ENCODE results near the gene ZEB1. TPM values are rescaled to one million over a fixed set of nuclear protein-coding genes. Genes with fewer than 3 reads are reported as not detected.
A peak's percentile ranks its signal among the peaks of the same experiment; 100 is the strongest.
"Not testable (repeated sequence)": the region's sequence is repeated elsewhere in the genome, so short reads cannot be mapped to it uniquely, and the experiment has no call there.

Gene ZEB1
- total RNA-seq, 1 donor from 2014 or later: 76.9 TPM

- DNase-seq: no peak
These were observed 53.4 kb downstream of the ZEB1 start for GRCh38 chr10:31372439-31372838.

GRCh38 chr10:31374146-31374696 is 55.2 kb downstream of the ZEB1 start:
- DNase-seq: no peak

- no peak for DNase-seq
These were observed 62.2 kb downstream of the ZEB1 start for GRCh38 chr10:31381171-31381570.

GRCh38 chr10:31381766-31382316 is 62.8 kb downstream of the ZEB1 start:
- DNase-seq: no peak

GRCh38 chr10:31383810-31384588 is 65.0 kb downstream of the ZEB1 start:
- DNase-seq: no peak

GRCh38 chr10:31384589-31384949 is 65.6 kb downstream of the ZEB1 start:
- DNase-seq: no peak

GRCh38 chr10:31390804-31391203 is 71.8 kb downstream of the ZEB1 start:
- DNase-seq: no peak

GRCh38 chr10:31393844-31394243 is 74.8 kb downstream of the ZEB1 start:
- no peak for DNase-seq

GRCh38 chr10:31395695-31396094 is 76.7 kb downstream of the ZEB1 start:
- no peak for DNase-seq

GRCh38 chr10:31396376-31396775 is 77.4 kb downstream of the ZEB1 start:
- DNase-seq: no peak

- DNase-seq: no peak
These were observed 78.8 kb downstream of the ZEB1 start for GRCh38 chr10:31397852-31398251.

GRCh38 chr10:31399171-31399570 is 80.2 kb downstream of the ZEB1 start:
- no peak for DNase-seq

- peak; percentile 10 for DNase-seq
These were observed 80.6 kb downstream of the ZEB1 start for GRCh38 chr10:31399631-31400030.

- DNase-seq: no peak
These were observed 82.3 kb downstream of the ZEB1 start for GRCh38 chr10:31401287-31401686.

- no peak for DNase-seq
These were observed 85.6 kb downstream of the ZEB1 start for GRCh38 chr10:31404640-31405039.

- not testable (repeated sequence) for DNase-seq
These were observed 86.8 kb downstream of the ZEB1 start for GRCh38 chr10:31405829-31406228.

- not testable (repeated sequence) for DNase-seq
These were observed 93.4 kb downstream of the ZEB1 start for GRCh38 chr10:31412397-31412796.

GRCh38 chr10:31413325-31413724 is 94.3 kb downstream of the ZEB1 start:
- DNase-seq: no peak

GRCh38 chr10:31418481-31418880 is 99.5 kb downstream of the ZEB1 start:
- no peak for DNase-seq

GRCh38 chr10:31419394-31420063 is 100.5 kb downstream of the ZEB1 start:
- DNase-seq: no peak

- DNase-seq: no peak
These were observed 102.3 kb downstream of the ZEB1 start for GRCh38 chr10:31421322-31421721.

- DNase-seq: no peak
These were observed 103.6 kb downstream of the ZEB1 start for GRCh38 chr10:31422634-31423033.

GRCh38 chr10:31424473-31424872 is 105.5 kb downstream of the ZEB1 start:
- no peak for DNase-seq

All from occipital lobe (tissue), 2 donors.